HG03457 (cell line): ENCODE data around the gene ZNF432.
"Not testable (repeated sequence)": the region's sequence is repeated elsewhere in the genome, so short reads cannot be mapped to it uniquely, and the experiment has no call there.

ENCODE experiments used
- ATAC-seq: cut with Tn5 transposase; IDR thresholded peaks from one replicate; pipeline ENCODE4 v1.9.1; 2021; ENCODE audit warnings: moderate number of reproducible peaks; ENCODE audit not compliant: unreplicated experiment

ZNF432 gene

GRCh38 chr19:52048555-52049501, at the start of gene ZNF432:
ZNF432 (minus strand) TSS chr19:52048838; CDS start chr19:52046868, 1,970 bp downstream.
- ATAC-seq: peak; percentile 77

GRCh38 chr19:52096416-52096815, 47.8 kb upstream of the ZNF432 start:
- not testable (repeated sequence) for ATAC-seq

- ATAC-seq: peak; percentile 73
Measured at GRCh38 chr19:52095172-52096014, 46.8 kb upstream of the ZNF432 start, which contains the start of gene ZNF841. ZNF841 (minus strand) TSS chr19:52095765; CDS start chr19:52084801, 10,964 bp downstream.

GRCh38 chr19:52094526-52095130, 46.0 kb upstream of the ZNF432 start:
- no peak for ATAC-seq

- ATAC-seq: no peak
Measured at GRCh38 chr19:52086481-52086880, 37.8 kb upstream of the ZNF432 start.

GRCh38 chr19:52070496-52070895, 21.9 kb upstream of the ZNF432 start:
- ATAC-seq: no peak

- no peak for ATAC-seq
Measured at GRCh38 chr19:52069653-52070052, 21.0 kb upstream of the ZNF432 start.

GRCh38 chr19:52066258-52066863, 17.7 kb upstream of the ZNF432 start:
- no peak for ATAC-seq

GRCh38 chr19:52065399-52065798, 16.8 kb upstream of the ZNF432 start:
- no peak for ATAC-seq

GRCh38 chr19:52056480-52056879, 7.8 kb upstream of the ZNF432 start:
- not testable (repeated sequence) for ATAC-seq

- not testable (repeated sequence) for ATAC-seq
Measured at GRCh38 chr19:52051736-52052135, 3.1 kb upstream of the ZNF432 start.

GRCh38 chr19:52039169-52039568, 9.5 kb downstream of the ZNF432 start:
- no peak for ATAC-seq

- no peak for ATAC-seq
Measured at GRCh38 chr19:52034051-52034728, 14.4 kb downstream of the ZNF432 start.

GRCh38 chr19:52028780-52029123, 19.9 kb downstream of the ZNF432 start:
- ATAC-seq: no peak

GRCh38 chr19:52028027-52028779, 20.4 kb downstream of the ZNF432 start, which contains the start of gene ZNF614:
ZNF614 (minus strand) TSS chr19:52028379; CDS start chr19:52025745, 2,634 bp downstream.
- peak; percentile 85 for ATAC-seq

- ATAC-seq: not testable (repeated sequence)
Measured at GRCh38 chr19:52026255-52026990, 22.2 kb downstream of the ZNF432 start.

GRCh38 chr19:52024478-52024877, 24.2 kb downstream of the ZNF432 start:
- not testable (repeated sequence) for ATAC-seq

GRCh38 chr19:52022193-52022592, 26.4 kb downstream of the ZNF432 start:
- ATAC-seq: no peak

GRCh38 chr19:52020506-52020905, 28.1 kb downstream of the ZNF432 start:
- no peak for ATAC-seq
